Urothelium cell line (cell line): ENCODE data around the gene HNRNPUL1.

Experiments used
- DNase-seq: peaks from one replicate; pipeline ENCODE4 v3.0.0; 2011; ENCODE audit warnings: low spot score, mixed read lengths
- FAIRE-seq: peaks from 2 replicates; lab custom pipeline; 2011; peaks lifted over from hg19 to GRCh38; lab: Jason Lieb, UNC

Gene HNRNPUL1

DNA sequence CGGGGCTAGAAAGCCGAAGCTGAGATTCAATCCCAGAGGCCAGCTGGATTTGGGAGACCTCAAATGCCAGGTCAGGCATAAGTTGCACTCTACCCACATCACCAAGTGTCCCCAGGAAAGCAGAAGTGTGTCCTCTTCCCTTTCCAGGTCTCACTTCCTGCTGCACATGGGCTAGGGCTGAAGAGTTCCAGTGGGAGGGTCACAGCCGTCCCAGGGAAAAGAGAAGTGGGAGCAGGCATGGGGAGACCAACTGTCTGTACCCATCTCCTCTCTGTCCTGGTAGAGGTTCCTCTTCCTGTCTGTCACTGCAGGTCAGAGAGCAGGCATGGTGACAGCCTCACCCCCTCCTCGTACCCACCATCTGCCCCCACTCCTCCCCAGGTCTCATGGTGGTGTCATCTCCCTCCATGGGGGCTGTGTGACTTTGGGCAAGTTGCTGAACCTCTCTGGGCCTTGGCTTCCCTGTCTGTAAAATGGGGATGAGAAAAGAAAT is 30.4 kb upstream of the HNRNPUL1 start:
- DNase-seq: no peak
- FAIRE-seq: no peak

DNA sequence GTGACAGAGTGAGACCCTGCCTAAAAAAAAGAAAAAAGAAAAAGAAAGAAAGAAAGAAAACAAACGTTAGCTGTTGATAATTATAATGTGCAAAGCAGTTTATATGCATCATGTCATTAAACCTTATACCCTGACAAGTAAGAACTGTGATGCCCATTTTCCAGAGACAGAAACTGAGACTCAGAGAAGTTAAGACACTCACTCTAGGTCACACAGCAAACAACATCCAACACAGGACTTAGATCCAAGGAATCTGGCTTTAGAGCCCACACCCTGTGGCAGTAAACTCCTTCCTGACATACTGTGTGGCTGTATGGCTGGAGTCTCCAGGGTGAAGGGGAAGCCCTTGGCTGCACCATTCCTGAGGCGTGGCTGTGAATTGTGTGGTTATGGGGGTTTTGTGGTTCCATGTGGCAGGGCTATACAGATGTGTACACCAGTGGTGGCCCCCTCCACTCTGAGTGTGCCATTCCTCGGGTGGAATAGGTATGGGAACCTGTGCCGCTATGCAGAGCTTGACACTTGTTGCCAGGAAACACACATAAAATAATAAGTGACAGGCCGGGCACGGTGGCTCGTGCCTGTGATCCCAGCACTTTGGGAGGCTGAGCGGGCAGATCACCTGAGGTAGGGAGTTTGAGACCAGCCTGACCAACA is 29.5 kb upstream of the HNRNPUL1 start:
- FAIRE-seq: peak; percentile 68
- DNase-seq: no peak

DNA sequence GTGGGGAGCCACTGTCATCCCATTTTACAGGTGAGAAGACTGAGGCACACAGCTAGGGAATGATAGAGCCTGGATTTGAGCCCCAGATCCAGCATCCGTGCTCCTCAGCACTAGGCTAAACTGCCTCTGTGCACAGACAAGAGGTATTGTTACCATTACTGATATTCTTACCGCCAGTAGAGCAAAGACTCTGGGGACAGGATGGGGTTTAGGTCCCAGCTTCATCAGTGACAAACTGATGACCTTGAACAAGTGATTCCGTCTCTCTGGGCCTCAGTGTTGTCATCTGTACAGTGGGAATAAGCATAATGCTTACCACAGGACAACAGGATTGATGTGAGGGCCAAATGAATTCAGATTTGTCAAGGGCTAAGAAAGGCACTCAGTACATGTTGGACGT is 28.7 kb upstream of the HNRNPUL1 start:
- no peak for FAIRE-seq

DNA sequence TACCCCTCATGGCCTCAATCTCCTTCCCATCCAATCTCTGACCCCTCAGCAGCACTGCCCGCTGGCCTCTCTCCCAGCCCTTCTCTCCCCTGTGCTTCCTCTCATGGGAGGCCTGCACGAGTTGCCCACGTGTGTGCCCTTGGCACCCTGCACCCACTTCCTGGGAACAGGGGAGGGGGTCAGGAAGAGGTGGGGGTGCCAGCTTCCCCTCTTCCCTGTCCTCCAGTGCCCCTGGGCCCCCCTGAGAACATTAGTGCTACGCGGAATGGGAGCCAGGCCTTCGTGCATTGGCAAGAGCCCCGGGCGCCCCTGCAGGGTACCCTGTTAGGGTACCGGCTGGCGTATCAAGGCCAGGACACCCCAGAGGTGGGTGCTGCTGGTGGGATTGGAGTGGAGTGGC is 25.9 kb upstream of the HNRNPUL1 start:
- no peak for FAIRE-seq
- no peak for DNase-seq

More for the DNA sequence above, 28.7 kb upstream of the HNRNPUL1 start:
- DNase-seq: no peak

DNA sequence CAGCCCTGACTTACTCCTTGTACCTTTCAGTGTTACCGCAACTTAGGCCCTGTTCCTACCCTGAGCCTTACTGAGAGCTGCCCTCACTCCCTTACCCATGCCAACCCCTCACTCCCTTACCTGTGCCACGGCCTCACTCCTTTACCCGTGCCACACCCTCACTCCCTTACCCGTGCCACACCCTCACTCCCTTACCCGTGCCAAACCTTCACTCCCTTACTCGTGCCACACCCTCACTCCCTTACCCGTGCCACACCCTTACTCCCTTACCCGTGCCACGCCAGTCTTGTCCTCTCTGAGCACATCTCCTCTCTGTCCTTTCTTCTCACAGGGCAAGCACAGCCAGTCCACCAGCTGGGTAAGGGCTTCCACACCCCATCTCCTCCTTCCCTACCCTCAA is 24.8 kb upstream of the HNRNPUL1 start:
- DNase-seq (no peak), FAIRE-seq (peak; percentile 58)

DNA sequence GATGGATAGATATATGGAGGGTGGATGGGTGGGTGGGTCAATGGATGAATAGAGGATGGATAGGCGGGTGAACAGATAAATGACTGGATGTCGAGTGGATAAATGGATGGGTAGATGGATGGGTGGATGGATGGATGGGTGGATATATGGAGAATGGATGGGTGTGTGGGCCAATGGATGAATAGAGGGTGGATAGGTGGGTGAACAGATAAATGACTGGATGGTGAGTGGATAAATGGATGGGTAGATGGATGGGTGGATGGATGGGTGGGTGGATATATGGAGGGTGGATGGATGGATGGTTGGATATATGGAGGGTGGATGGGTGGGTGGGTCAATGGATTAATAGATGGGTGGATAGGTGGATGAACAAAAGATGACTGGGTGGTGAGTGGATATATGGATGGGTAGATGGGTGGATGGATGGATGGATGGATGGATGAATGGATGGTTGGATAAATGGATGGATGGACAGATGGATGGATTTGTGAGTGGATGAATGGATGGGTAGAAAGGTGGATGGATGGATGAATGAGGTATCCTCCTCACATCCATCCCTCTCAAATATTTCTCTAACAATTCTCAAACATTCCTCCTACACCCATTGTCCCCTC is 24.1 kb upstream of the HNRNPUL1 start:
- FAIRE-seq: peak; percentile 90
- no peak for DNase-seq

DNA sequence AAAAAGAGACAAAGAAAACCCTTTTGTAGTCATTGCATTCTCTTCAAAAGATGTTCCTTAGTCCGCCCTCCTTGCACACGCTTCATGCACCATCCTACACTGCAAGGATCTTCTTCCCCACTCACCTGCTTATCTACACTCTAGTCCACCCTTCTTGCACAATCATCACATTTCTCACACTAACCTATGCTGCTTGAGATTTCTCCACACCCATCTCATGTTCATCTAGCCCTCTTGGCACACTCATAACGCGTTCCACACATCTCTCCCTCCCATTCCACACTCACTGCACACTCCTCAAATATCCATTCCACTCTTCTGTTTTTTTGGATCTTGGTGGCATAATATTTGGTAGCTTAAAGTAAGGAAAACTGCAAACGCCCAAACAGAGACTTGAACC is 22.3 kb upstream of the HNRNPUL1 start:
- no peak for FAIRE-seq
- no peak for DNase-seq

DNA sequence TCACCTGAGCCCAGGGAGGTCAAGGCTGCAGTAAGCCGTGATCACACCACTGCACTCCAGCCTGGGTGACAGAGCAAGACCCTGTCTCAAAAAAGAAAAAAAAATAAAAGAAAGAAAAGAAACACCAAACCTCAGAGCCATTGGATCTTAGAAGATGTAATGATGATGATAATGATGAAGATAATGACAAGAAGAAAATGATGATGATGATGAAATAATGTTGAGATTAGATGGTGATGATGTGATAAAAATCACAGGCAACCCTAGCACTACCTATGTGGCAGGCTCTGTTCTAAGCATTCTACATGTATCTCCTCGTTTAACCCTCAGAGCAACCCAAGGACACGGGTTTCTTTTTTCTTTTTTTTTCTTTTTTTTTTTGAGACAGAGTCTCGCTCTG is 20.1 kb upstream of the HNRNPUL1 start:
- no peak for FAIRE-seq
- no peak for DNase-seq

DNA sequence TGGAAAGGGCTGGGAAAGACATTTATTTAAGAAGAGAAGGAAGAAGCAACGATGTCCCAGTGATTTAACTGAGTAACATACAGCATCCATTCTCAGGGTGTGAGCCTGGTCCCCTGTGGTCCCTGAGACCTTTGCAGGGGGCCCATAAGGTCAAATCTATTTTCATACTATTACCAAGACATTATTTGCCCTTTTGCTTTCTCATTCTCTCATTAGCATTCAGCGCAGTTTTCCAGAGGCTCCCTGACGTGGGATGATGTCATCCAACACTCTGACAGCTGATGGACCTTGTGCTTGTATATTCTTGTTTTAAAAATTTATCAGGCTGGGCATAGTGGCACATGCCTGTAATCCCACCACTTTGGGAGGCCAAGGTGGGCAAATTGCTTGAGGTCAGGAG is 18.3 kb upstream of the HNRNPUL1 start:
- no peak for FAIRE-seq
- DNase-seq: no peak

DNA sequence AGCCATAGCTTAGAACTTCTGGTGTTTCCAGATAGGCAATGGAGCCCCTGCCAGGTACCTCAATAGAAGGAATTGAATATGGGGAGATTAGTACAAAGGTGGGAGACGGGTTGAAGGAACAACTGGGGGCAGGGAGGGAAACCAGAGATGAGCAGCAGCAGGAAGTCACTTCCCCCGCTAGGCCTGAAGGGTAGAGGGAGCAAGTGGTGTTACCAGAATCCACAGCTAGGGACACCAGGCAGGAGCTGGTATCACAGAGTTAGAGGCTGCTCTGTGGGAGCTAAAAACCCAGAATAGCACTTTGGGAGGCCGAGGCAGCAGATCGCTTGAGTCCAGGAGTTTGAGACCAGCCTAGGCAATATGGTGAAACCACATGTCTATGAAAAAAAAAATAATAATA is 15.3 kb upstream of the HNRNPUL1 start:
- DNase-seq: no peak
- no peak for FAIRE-seq

DNA sequence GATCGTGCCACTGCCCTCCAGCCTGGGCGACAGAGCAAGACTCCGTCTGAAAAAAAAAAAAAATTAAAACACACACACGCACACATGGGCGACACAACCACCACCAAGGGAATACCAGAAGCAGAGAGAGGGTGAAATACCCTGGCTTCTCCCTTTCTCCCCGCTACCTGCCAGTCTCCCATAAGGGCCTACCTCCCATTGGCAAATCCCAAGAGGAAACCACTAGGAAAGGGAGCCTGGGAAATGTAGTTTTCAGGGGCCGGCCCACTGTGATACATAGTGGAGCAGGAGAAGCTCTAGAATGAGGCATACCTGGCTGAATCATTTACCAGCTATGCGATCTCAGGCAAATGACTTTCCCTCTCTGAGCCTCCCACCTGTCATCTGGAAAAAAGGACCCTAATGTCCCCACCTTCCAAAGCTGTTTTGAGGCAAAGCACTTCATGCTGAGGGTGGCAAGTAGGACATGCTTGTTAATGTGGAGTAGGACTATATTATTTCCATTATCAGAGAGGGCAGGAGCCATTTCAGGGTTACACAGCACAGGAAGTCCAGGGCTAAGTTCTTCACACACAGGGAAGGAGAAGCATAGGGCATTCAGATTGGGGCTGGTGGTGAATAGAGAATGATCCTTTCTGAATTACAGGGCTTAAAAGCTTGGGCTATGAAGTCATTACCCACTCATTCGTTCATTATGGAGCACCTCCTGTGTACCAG is 14.3 kb upstream of the HNRNPUL1 start:
- FAIRE-seq (no peak), DNase-seq (no peak)

DNA sequence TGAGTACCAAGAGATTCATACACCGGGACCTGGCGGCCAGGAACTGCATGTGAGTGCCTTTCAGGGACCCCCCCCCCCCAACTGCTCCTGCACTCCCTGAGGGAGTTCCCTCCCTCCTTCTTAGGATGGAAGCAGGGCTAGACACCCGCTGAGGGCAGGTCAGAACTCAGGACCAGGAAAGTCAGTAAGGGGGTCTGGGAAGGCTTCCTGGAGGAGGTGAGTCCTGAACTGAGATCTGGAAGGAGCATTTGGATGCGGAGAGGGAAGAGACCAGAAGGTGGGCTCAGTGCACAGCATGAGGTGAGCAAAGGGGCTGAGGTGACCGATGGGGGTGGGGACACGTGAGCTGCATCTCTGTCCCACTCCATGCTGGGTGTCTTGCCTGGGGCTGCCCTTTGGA is 10.5 kb upstream of the HNRNPUL1 start:
- DNase-seq: no peak
- no peak for FAIRE-seq

DNA sequence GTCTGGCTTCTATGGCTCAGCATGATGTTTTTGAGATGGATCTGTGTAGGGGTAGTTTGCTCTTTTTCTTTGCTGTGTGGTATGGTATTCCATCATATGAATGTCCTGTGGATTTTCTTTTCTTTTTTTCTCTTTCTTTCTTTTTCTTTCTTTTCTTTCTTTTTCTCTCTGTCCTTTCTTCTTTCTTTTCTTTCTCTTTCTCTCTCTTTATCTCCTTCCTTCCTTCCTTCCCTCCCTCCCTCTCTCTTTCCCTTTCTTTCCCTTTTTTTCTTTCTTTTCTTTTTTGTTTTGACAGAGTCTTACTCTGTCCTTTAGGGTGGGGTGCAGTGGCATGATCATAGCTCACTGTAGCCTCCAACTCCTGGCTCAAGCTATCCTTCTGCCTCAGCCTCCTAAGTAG is 9.0 kb upstream of the HNRNPUL1 start:
- FAIRE-seq (no peak), DNase-seq (no peak)

DNA sequence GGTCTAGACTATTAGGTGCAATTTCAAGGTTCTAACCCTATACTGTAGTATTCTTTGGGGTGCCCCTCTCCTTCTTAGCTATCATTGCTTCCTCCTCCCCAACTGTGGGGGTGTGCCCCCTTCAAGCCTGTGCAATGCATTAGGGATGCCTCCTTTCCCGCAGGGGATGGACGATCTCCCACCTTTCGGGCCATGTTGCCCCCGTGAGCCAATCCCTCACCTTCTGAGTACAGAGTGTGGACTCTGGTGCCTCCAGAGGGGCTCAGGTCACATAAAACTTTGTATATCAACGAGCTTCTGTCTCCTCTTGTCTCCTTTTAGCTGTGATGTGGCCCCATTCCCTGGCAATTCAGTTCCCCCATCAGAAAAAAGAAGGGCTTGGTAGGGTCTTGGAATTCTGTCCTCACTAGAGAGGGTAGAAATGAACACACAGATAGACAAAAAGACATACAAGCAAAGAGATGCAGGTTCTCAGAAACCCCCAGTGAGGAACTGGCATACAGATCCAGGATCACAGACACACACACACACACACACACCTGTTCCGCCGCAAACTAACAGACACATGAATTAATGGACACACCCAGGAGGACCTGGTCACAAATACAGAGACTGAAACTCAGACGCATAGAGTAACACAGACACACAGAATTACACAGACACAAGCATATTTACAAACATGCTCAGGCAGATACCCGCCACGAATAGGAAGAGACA is 2.5 kb upstream of the HNRNPUL1 start:
- FAIRE-seq: no peak
- DNase-seq: no peak

DNA sequence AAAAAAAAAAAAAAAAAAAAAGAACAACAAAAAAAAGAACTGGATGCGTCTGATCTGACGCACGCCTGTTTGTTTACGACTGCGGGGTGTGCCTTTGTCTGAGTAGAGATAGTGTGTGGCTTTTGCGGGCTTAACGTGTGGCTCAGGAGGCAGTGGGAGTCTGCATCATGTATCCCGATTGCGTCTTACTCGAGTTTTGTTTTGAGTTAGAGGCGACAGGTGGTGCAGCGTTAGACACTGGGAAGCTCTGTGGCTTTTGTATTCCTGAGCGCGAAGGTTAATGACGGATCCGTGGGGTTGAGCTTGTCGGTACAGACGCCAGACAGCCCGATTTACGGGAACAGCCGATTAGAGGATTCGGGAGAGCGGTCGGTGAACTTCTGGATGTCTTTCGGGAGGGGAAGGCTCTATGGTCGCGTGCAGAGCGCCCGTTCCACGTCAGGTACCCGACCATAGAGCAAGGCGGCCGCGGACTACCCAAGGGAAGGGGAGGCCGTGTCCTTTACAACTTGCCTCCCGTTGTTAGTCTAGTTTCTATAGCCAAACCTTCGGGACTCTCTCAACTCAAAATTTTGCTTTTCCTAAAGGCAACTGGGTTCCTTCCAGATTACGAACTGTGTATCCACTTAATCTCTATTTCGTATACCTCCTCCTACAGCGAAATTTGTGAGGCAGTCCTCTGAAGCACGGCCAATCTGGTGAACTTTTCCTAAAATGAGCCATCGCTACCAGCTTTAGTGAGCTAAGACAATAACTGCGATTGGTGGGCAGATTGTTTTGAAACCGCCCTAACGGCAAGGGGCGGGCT is 926 bp upstream of the HNRNPUL1 start:
- peak; percentile 22 for DNase-seq

DNA sequence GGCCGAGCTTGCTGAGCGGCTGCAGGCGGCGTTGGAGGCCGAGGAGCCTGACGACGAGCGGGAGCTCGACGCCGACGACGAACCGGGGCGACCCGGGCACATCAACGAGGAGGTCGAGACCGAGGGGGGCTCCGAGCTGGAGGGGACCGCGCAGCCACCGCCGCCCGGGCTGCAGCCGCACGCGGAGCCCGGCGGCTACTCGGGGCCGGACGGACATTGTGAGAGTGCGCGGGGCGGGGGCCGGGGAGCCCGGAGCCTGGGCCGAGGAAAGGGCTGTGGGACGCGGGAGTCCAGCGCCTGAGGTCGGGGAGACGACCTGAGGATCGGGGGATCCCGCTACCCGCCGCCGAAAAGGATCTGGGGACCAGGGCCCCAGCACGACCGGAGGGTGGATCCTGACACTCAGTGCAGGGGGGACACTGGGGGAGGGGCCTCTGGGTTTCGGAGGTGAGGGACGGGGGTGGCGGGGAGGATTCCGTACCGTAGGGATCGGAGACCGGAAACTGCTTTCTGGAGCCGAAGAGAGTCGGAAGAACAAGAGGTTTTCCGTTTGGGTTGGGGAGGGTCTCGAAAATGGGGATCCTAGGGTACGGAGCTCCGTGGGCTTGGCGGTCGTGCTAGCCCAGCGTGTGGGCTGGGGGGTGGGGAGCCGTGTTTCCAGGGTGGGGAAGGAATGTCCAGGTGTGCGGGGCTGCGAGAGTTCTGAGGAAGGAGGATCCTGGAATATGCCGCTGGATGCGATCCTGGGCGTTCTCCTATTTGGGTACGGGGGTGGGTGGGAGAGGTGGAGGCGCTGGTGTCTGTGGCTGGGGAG is 616 bp downstream of the HNRNPUL1 start:
- no peak for FAIRE-seq

More for the DNA sequence above, 926 bp upstream of the HNRNPUL1 start:
- no peak for FAIRE-seq

DNA sequence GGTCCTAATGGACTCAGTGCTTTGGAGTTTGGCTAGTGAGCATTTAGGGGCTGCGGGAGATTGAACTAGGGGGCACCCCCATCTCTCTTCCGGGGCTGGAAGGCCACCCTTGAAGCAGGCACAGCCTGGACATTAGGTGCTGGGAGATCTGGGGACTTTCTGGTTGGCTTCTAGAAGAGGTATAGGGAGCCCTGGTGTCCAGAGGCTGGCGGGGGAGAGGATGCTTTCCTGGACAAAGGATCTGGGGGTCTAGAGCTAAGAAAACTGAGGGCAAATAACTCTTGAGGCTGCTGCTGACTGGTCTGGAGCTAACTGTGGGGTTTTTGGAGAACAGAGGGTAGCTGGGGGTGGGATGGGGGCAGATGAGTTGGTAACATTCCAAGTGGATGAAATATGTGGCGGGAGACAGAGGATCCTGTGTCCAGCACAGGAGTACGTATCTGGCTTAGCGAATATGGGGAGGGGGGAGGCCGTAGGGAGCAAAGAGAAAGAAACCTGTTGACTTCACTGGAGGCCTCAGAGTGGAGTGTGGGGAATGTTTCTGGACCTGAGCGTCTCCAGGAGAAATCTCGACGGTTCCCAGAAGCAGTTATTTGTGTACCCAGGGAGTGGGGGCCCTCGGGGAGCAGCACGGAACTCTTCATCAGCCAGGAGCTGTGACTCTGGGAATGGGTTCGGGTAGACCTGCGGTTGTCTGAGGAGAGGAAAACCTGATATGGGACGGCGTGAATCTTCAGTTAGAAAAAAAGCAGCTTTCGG is 1.4 kb downstream of the HNRNPUL1 start:
- DNase-seq (peak; percentile 17), FAIRE-seq (no peak)

More for the DNA sequence above, 616 bp downstream of the HNRNPUL1 start:
- peak; percentile 41 for DNase-seq

DNA sequence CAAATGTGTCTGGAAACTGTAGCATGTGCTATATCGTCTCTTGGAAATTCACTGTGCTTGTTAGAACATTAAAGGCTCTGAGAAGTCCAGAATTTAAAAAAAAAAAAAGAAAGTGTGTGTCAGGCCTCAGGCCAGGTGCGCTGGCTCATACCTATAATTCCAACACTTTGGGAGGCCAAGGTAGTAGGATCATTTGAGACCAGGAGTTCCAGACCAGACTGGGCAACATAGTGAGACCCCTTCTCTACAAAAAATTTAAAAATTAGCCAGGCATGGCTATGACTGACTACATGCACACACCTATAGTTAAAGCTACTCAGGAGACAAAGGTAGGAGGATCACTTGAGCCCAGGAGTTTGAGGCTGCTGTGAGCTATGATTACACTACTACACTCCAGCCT is 4.9 kb downstream of the HNRNPUL1 start:
- no peak for DNase-seq
- FAIRE-seq: no peak

DNA sequence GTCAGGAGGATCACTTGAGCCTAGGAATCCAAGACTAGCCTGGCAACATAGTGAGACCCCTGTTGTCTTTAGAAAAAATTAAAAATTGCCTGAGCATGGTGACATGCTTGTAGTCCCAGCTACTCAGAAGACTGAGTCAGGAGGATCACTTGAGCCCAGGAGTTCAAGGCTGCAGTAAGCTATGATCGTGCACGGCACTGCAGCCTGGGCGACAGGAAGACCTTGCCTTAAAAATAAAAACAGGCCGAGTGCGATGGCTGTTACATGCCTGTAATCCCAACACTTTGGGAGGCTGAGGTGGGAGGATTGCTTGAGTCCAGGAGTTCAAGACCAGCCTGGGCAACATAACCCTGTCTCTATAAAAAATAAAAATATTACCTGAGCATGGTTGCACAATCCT is 5.4 kb downstream of the HNRNPUL1 start:
- FAIRE-seq: no peak
- no peak for DNase-seq
